ENCODE results near the gene RELN.

Gene RELN

GRCh38 chr7:103704701-103705100 lies 284.8 kb downstream of the RELN start:
- H4K8ac ChIP-seq (ENCODE audit: low read depth, low read length), result no peak overlapping the region
- no peak overlapping the region for H2BK12ac ChIP-seq (ENCODE audit: low read length)
- no peak overlapping the region for H3K18ac ChIP-seq (ENCODE audit: low read length)
- WGBS (ENCODE audit: extremely low coverage, insufficient coverage, insufficient read length), result no CpG with 5 or more reads among the region's 1 CpG
- H3K4me3 ChIP-seq (ENCODE audit: low read depth, low read length), result no peak overlapping the region
- H3K36me3 ChIP-seq (ENCODE audit: control insufficient read depth in 1 of 2, insufficient read depth in 2 of 2, low read length in 2 of 2), result no peaks in the 10 kb centered on the region
- H3K79me2 ChIP-seq (ENCODE audit: control insufficient read depth, insufficient read depth, low read length, poor library complexity), result no peaks in the 10 kb centered on the region
- no peak overlapping the region for H3K4me2 ChIP-seq (ENCODE audit: low read length)
- DNase-seq, result no peak
- no peak overlapping the region for H2AFZ ChIP-seq (ENCODE audit: insufficient read depth, low read length, poor library complexity)
- H3K23ac ChIP-seq (ENCODE audit: low read length), result no peak overlapping the region
- H4K12ac ChIP-seq (ENCODE audit: low read depth, low read length), result no peak overlapping the region
- peaks cover 0 to 2% of the 10 kb centered on the region in 2 experiments for H3K4me1 ChIP-seq (ENCODE audit: control insufficient read depth in 1 of 2, insufficient read depth in 2 of 2, low read length in 2 of 2)
- H2AK5ac ChIP-seq (ENCODE audit: low read length), result no peak overlapping the region
- H3K27ac ChIP-seq (ENCODE audit: low read depth, low read length), result no peak overlapping the region
- no peak overlapping the region for H2BK120ac ChIP-seq (ENCODE audit: insufficient read depth, low read length, poor library complexity)
- H4K91ac ChIP-seq (ENCODE audit: low read depth, low read length), result no peak overlapping the region
- H3K9me3 ChIP-seq (ENCODE audit: insufficient read depth, low read depth, low read length), result no peaks in the 10 kb centered on the region
- no peak overlapping the region for H3K9ac ChIP-seq (ENCODE audit: low read length)
- H2BK5ac ChIP-seq (ENCODE audit: low read depth, low read length, poor library complexity), result no peak overlapping the region
- no peak overlapping the region for H3K14ac ChIP-seq (ENCODE audit: low read length)
- no peaks in the 10 kb centered on the region for H3K27me3 ChIP-seq (ENCODE audit: insufficient read depth, low read length)
- H3K4ac ChIP-seq (ENCODE audit: low read depth, low read length), result no peak overlapping the region
- H3K79me1 ChIP-seq (ENCODE audit: low read length), result no peaks in the 10 kb centered on the region

- H3K14ac ChIP-seq (ENCODE audit: low read length), result no peak overlapping the region
- no peaks in the 10 kb centered on the region for H3K27me3 ChIP-seq (ENCODE audit: insufficient read depth, low read length)
- no peak overlapping the region for H2AK5ac ChIP-seq (ENCODE audit: low read length)
- no peak overlapping the region for H3K27ac ChIP-seq (ENCODE audit: low read depth, low read length)
- no peak overlapping the region for H3K4me2 ChIP-seq (ENCODE audit: low read length)
- H3K36me3 ChIP-seq (ENCODE audit: control insufficient read depth in 1 of 2, insufficient read depth in 2 of 2, low read length in 2 of 2), result no peaks in the 10 kb centered on the region
- H3K4me3 ChIP-seq (ENCODE audit: low read depth, low read length), result no peak overlapping the region
- H4K91ac ChIP-seq (ENCODE audit: low read depth, low read length), result no peak overlapping the region
- no peak overlapping the region for H2BK120ac ChIP-seq (ENCODE audit: insufficient read depth, low read length, poor library complexity)
- peaks cover 0 to 2% of the 10 kb centered on the region in 2 experiments for H3K4me1 ChIP-seq (ENCODE audit: control insufficient read depth in 1 of 2, insufficient read depth in 2 of 2, low read length in 2 of 2)
- H2AFZ ChIP-seq (ENCODE audit: insufficient read depth, low read length, poor library complexity), result no peak overlapping the region
- no peak overlapping the region for H3K4ac ChIP-seq (ENCODE audit: low read depth, low read length)
- H4K12ac ChIP-seq (ENCODE audit: low read depth, low read length), result no peak overlapping the region
- no peaks in the 10 kb centered on the region for H3K79me2 ChIP-seq (ENCODE audit: control insufficient read depth, insufficient read depth, low read length, poor library complexity)
- no CpG with 5 or more reads among the region's 3 CpGs for WGBS (ENCODE audit: extremely low coverage, insufficient coverage, insufficient read length)
- H3K18ac ChIP-seq (ENCODE audit: low read length), result no peak overlapping the region
- no peak overlapping the region for H3K9ac ChIP-seq (ENCODE audit: low read length)
- H4K8ac ChIP-seq (ENCODE audit: low read depth, low read length), result no peak overlapping the region
- H2BK5ac ChIP-seq (ENCODE audit: low read depth, low read length, poor library complexity), result no peak overlapping the region
- H3K79me1 ChIP-seq (ENCODE audit: low read length), result no peaks in the 10 kb centered on the region
- H3K23ac ChIP-seq (ENCODE audit: low read length), result no peak overlapping the region
- H3K9me3 ChIP-seq (ENCODE audit: insufficient read depth, low read depth, low read length), result no peaks in the 10 kb centered on the region
- H2BK12ac ChIP-seq (ENCODE audit: low read length), result no peak overlapping the region
- DNase-seq, result no peak
Measured at GRCh38 chr7:103702982-103703381, 286.5 kb downstream of the RELN start.

GRCh38 chr7:103702454-103702853 lies 287.0 kb downstream of the RELN start:
- H2AK5ac ChIP-seq (ENCODE audit: low read length), result no peak overlapping the region
- H3K18ac ChIP-seq (ENCODE audit: low read length), result no peak overlapping the region
- no peak overlapping the region for H2BK12ac ChIP-seq (ENCODE audit: low read length)
- no peak overlapping the region for H4K8ac ChIP-seq (ENCODE audit: low read depth, low read length)
- H3K27me3 ChIP-seq (ENCODE audit: insufficient read depth, low read length), result no peaks in the 10 kb centered on the region
- H3K4me1 ChIP-seq (ENCODE audit: control insufficient read depth in 1 of 2, insufficient read depth in 2 of 2, low read length in 2 of 2), result peaks cover 0 to 2% of the 10 kb centered on the region in 2 experiments
- no peak for DNase-seq
- no peak overlapping the region for H4K91ac ChIP-seq (ENCODE audit: low read depth, low read length)
- H2BK120ac ChIP-seq (ENCODE audit: insufficient read depth, low read length, poor library complexity), result no peak overlapping the region
- no peak overlapping the region for H3K9ac ChIP-seq (ENCODE audit: low read length)
- H3K4me2 ChIP-seq (ENCODE audit: low read length), result no peak overlapping the region
- H3K14ac ChIP-seq (ENCODE audit: low read length), result no peak overlapping the region
- H2BK5ac ChIP-seq (ENCODE audit: low read depth, low read length, poor library complexity), result no peak overlapping the region
- H4K12ac ChIP-seq (ENCODE audit: low read depth, low read length), result no peak overlapping the region
- H3K79me1 ChIP-seq (ENCODE audit: low read length), result no peaks in the 10 kb centered on the region
- H3K4ac ChIP-seq (ENCODE audit: low read depth, low read length), result no peak overlapping the region
- no peak overlapping the region for H2AFZ ChIP-seq (ENCODE audit: insufficient read depth, low read length, poor library complexity)
- H3K79me2 ChIP-seq (ENCODE audit: control insufficient read depth, insufficient read depth, low read length, poor library complexity), result no peaks in the 10 kb centered on the region
- no peaks in the 10 kb centered on the region for H3K9me3 ChIP-seq (ENCODE audit: insufficient read depth, low read depth, low read length)
- H3K23ac ChIP-seq (ENCODE audit: low read length), result no peak overlapping the region
- no peaks in the 10 kb centered on the region for H3K36me3 ChIP-seq (ENCODE audit: control insufficient read depth in 1 of 2, insufficient read depth in 2 of 2, low read length in 2 of 2)
- no peak overlapping the region for H3K4me3 ChIP-seq (ENCODE audit: low read depth, low read length)
- no CpG with 5 or more reads among the region's 3 CpGs for WGBS (ENCODE audit: extremely low coverage, insufficient coverage, insufficient read length)
- H3K27ac ChIP-seq (ENCODE audit: low read depth, low read length), result no peak overlapping the region

- H3K14ac ChIP-seq (ENCODE audit: low read length), result no peak overlapping the region
- no peak overlapping the region for H4K91ac ChIP-seq (ENCODE audit: low read depth, low read length)
- no peak overlapping the region for H3K4ac ChIP-seq (ENCODE audit: low read depth, low read length)
- no peak overlapping the region for H3K9ac ChIP-seq (ENCODE audit: low read length)
- no peaks in the 10 kb centered on the region for H3K36me3 ChIP-seq (ENCODE audit: control insufficient read depth in 1 of 2, insufficient read depth in 2 of 2, low read length in 2 of 2)
- no peak overlapping the region for H4K12ac ChIP-seq (ENCODE audit: low read depth, low read length)
- no peak overlapping the region for H2AK5ac ChIP-seq (ENCODE audit: low read length)
- no peaks in the 10 kb centered on the region for H3K79me2 ChIP-seq (ENCODE audit: control insufficient read depth, insufficient read depth, low read length, poor library complexity)
- WGBS (ENCODE audit: extremely low coverage, insufficient coverage, insufficient read length), result no CpG with 5 or more reads among the region's 1 CpG
- no peak overlapping the region for H3K4me3 ChIP-seq (ENCODE audit: low read depth, low read length)
- H3K27ac ChIP-seq (ENCODE audit: low read depth, low read length), result no peak overlapping the region
- H3K27me3 ChIP-seq (ENCODE audit: insufficient read depth, low read length), result no peaks in the 10 kb centered on the region
- H3K79me1 ChIP-seq (ENCODE audit: low read length), result no peaks in the 10 kb centered on the region
- DNase-seq, result no peak
- no peak overlapping the region for H2BK12ac ChIP-seq (ENCODE audit: low read length)
- no peak overlapping the region for H4K8ac ChIP-seq (ENCODE audit: low read depth, low read length)
- no peak overlapping the region for H2AFZ ChIP-seq (ENCODE audit: insufficient read depth, low read length, poor library complexity)
- no peak overlapping the region for H3K23ac ChIP-seq (ENCODE audit: low read length)
- no peak overlapping the region for H3K4me2 ChIP-seq (ENCODE audit: low read length)
- peaks cover 0 to 2% of the 10 kb centered on the region in 2 experiments for H3K4me1 ChIP-seq (ENCODE audit: control insufficient read depth in 1 of 2, insufficient read depth in 2 of 2, low read length in 2 of 2)
- H2BK5ac ChIP-seq (ENCODE audit: low read depth, low read length, poor library complexity), result no peak overlapping the region
- H3K9me3 ChIP-seq (ENCODE audit: insufficient read depth, low read depth, low read length), result no peaks in the 10 kb centered on the region
- no peak overlapping the region for H2BK120ac ChIP-seq (ENCODE audit: insufficient read depth, low read length, poor library complexity)
- H3K18ac ChIP-seq (ENCODE audit: low read length), result no peak overlapping the region
Measured at GRCh38 chr7:103699032-103699431, 290.4 kb downstream of the RELN start.
